CD4-positive, alpha-beta T cell treated with Interferon alpha-2 for 1 hour (primary cell): Measurements from ENCODE around the gene PFDN1.
"Not testable (repeated sequence)": the region's sequence is repeated elsewhere in the genome, so short reads cannot be mapped to it uniquely, and the experiment has no call there.

ENCODE experiments used
- DNase-seq, 2 donors: peaks; one replicate each; pipeline ENCODE4 v3.0.0-alpha.2; 2020 to 2022

Gene PFDN1

DNA sequence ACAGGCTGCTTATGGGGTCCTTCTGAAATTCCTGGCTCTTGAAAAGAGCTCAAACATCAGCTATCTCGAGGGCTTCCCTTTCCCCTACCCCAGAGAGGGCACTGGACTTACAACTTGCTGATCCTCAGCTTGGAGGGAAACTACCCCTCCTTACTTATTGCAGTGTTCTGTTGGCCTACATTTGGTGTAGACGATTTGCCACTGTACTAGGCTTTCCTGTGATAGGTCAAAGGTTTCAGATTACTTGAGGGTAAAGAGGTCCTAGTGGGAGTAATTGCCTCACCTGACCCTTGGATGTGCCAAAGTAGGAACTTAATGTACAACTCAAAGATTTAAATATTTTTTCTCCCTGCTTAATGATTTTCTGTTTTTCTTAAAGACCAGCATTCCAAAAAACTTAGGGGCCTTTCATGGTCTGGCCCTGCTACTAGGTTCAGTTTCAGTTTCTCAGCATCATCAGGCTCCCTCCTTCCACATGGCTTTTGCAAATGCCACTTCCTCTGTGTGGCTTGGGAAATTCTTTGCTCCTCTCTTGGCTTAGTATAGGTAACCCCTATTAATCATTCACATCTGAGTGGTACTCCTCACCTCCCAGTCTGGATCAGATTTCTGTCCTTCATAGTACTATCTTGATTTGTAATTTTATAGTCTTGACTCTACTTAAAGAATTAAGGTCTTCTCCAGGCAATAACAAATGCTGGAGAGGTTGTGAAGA, 95.5 kb downstream of the PFDN1 start:
- peak in 1 of 2 donors; percentile 6 for DNase-seq

DNA sequence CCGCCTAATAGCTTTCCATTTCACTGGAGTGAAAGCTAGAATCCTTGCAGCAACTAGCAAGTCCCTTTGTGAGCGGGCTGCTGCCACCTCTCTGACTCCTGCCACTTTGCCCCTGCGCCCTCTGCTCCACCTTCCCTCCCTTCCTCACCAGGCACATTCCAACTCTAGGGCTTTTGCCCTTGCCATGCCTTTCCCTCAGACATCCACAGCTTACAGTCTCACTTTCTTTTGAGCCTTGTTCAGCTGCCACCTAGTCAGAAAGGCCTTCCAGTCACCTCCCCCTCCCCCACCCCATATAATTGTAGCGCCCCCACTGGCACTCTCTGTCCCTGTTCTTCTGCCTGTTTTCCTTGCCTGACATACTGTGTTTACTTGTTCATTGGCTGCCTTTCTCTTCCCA, 96.9 kb downstream of the PFDN1 start:
- DNase-seq, result no peak

DNA sequence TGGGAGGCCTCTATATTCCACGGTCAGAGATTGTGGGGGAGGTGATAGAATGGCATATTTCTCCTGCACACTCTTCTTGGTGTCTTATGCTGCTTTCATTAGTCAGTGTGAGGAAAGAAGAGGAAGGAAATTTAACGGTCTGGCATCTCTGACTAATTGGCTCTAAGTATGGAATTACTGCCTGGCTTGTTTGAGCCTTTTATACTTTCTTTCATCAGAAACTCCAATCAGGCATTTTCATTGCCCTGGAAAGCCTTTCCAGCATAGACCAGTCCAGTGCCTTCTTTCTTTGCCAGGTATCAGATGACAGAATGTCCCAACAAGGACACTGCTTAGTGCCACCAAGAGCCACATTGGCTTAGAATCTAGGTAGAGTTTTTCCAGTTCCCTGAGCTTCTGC, 97.7 kb downstream of the PFDN1 start:
- DNase-seq, result no peak

DNA sequence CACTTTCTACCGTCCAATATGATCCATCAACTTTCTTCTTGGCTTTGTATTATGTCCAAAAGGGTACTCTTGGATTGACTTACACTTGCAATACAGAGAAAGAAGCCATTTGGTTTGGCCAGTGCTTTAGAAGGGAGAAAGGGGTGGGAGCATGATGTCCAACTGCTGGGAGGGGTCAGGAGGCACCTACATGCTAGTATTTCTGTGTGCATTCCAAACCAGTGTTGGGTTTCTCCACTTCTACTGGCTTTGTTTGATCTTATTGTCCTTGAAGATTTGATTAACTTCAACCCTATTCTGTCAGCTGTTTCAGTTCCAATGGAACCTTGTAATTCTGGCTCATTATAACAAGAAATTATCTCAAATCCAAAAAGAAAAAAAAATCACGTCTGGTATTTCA, 100.3 kb downstream of the PFDN1 start:
- DNase-seq, result no peak

DNA sequence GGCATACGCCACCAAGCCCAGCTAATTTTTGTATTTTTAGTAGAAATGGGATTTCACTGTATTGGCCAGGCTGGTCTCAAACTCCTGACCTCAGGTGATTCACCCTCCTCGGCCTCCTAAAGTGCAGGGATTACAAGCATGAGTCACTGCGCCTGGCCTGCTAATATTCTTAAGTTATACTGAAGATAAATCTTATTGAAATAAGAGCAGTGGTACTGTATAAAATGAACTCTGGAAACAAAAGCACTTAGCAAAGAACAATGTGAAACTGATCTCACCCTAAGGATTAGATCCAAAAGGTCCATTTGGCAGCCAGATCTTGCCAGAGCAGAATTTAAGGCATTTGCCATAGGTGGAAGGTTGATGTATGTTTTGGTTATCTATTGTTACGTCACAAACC, 100.8 kb downstream of the PFDN1 start:
- DNase-seq, result no peak

DNA sequence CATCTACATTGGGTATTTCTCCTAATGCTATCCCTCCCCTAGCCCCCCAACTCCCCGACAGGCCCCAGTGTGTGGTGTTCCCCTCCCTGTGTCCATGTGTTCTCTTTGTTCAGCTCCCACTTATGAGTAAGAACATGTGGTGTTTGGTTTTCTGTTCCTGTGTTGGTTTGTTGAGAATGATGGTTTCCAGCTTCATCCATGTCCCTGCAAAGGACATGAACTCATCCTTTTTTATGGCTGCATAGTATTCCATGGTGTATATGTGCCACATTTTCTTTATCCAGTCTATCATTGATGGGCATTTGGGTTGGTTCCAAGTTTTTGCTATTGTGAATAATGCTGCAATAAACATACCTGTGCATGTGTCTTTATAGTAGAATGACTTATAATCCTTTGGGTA, 104.0 kb downstream of the PFDN1 start:
- not testable (repeated sequence) for DNase-seq

- DNase-seq, result no peak
These were observed 105.9 kb downstream of the PFDN1 start for GRCh38 chr5:140197023-140197422.

DNA sequence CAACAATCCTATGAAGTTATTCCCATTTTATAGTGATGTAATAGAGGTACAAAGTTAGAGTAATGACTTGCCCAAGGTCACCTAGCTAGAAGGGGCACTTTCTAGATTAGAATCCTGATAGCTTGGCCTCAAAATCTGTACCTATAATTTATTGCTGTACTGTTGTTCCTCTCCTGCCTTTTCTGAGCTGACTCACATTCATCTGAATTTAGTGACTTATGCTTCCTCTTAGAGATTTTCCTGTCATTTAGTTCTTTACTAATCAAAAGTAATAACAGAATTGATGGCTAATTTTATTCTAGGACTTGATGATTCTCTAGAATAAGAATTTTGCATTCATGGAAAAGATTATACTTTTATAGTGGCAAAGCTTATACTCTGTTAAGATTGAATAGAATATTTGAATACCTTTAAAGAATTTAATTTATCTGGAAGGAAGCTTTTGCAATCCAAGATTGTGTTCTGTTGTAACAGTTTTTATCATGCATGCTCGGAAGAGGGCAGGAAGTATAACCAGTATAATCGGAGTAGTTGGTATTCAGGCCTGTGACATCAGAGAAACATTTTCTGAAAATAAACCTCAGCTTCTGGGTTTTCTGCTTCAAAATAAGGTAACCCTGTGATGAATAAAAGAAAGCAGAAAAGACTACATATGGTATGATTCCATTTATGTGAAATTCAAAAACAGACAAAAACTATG, 106.6 kb downstream of the PFDN1 start:
- no peak for DNase-seq
